Adrenal gland (tissue), 12 donors: ENCODE data around the gene LTO1. TPM values are rescaled to one million over a fixed set of nuclear protein-coding genes. Genes with fewer than 3 reads are reported as not detected.
A peak's percentile ranks its signal among the peaks of the same experiment; 100 is the strongest.

ENCODE experiments used
- DNase-seq, 7 donors: peaks; one replicate each; pipeline ENCODE4 v3.0.0-alpha.2; 2019 to 2020
- H3K27ac ChIP-seq, 5 donors: fragments of 200-600 bp; sonication (generic) in 4 of 5; 1 replicate in 3 of 5; 2 replicates in 2 of 5; pipeline versions ENCODE4 v1.5.1 to v1.8.0; 2016 to 2020; ENCODE audit warnings: mild to moderate bottlenecking in 1 of 5
- H3K27me3 ChIP-seq: fragments of 200-600 bp; 2 replicates; pipeline ENCODE4 v1.8.0; 2021
- H3K36me3 ChIP-seq, 2 donors: fragments of 200-600 bp; replicated peaks in 1 of 2; 1 replicate in 1 of 2; 2 replicates in 1 of 2; pipeline versions ENCODE4 v1.5.1 to v1.8.0; 2018 to 2022
- H3K4me1 ChIP-seq, 2 donors: fragments of 200-600 bp; replicated peaks in 1 of 2; 1 replicate in 1 of 2; 2 replicates in 1 of 2; pipeline versions ENCODE4 v1.5.1 to v1.8.0; 2018 to 2021
- H3K4me3 ChIP-seq, 4 donors: fragments of 200-600 bp; sonication (generic) in 3 of 4; one replicate each; pipeline ENCODE4 v1.5.1; 2016 to 2018
- H3K9me3 ChIP-seq, 3 donors: fragments of 200-600 bp; sonication (generic) in 1 of 3; replicated peaks in 1 of 3; 1 replicate in 2 of 3; 2 replicates in 1 of 3; pipeline versions ENCODE4 v1.5.1 to v1.8.0; 2016 to 2021
- CTCF ChIP-seq, 6 experiments: fragments of 450-650 bp in 4 of 6; fragments of 200-600 bp in 2 of 6; sonication (generic) in 1 of 6; IDR thresholded peaks; 1 replicate in 5 of 6; 2 replicates in 1 of 6; pipeline versions ENCODE4 v1.5.1 to v1.8.0; 2016 to 2021; ENCODE audit warnings: antibody characterized with exemption in 6 of 6, mild to moderate bottlenecking in 2 of 6, moderate library complexity in 1 of 6
- POLR2A ChIP-seq, 2 donors: fragments of 450-650 bp; IDR thresholded peaks; one replicate each; pipeline ENCODE4 v1.6.1; 2017; ENCODE audit warnings: antibody characterized with exemption in 2 of 2, mild to moderate bottlenecking in 2 of 2, moderate library complexity in 1 of 2
- WGBS, 4 donors: extraction: QIAGEN DNeasy Blood & Tissue Kit in 2 of 4; methylation state at CpG; one replicate each; pipeline versions ENCODE4 v1.1.5 to v1.1.7; 2013 to 2017; 5-methylcytosine and 5-hydroxymethylcytosine counted together
- intact Hi-C, 2 donors: fragments of 100-400 bp; cut with DNase I; formaldehyde crosslinking; loops; one replicate each; pipeline versions ENCODE4 v1.14.1 to v1.15.0; 2022 to 2023
- polyA plus RNA-seq, 3 donors: library from polyadenylated mRNA; stranded (reverse); fragments of 200-250 nt in 2 of 3; fragments of 350-450 nt in 1 of 3; fragmentation: Illumina TruSeq in 1 of 3; extraction: RNeasy Lipid Tissue Mini Kit (QIAGEN cat#74804) in 1 of 3; gene quantifications; one replicate each; pipeline ENCODE4 v1.2.3, GENCODE V29; 2013 to 2014
- total RNA-seq, 9 donors: library from RNA; depleted of rRNA in 4 of 9; stranded (reverse); fragments of >200 nt in 4 of 9; fragments of 120-200 nt in 1 of 9; fragmentation: NEBNext Ultra II Directional in 1 of 9; extraction: Animal tissue kit (Norgen Biotek cat#: 25700) in 1 of 9; gene quantifications; one replicate each; pipeline versions ENCODE4 v1.1.0 to v1.2.4, GENCODE V29; 2013 to 2023
- donor health status: healthy with polysubstance abuse.
- donor health status: Bipolar disorder and iron deficiency.
- donor health status: DM: yes; HTN: yes; CAD: no.
- donor health status: DM: no; HTN: no; CAD: no.
- donor health status: DM: no; HTN: no; CAD: no.
- donor health status: DM: yes; HTN: yes; CAD: no.

LTO1 gene
- total and polyA plus RNA-seq, 12 donors: 10.9 to 52.5 (median 23.6) TPM

DNA sequence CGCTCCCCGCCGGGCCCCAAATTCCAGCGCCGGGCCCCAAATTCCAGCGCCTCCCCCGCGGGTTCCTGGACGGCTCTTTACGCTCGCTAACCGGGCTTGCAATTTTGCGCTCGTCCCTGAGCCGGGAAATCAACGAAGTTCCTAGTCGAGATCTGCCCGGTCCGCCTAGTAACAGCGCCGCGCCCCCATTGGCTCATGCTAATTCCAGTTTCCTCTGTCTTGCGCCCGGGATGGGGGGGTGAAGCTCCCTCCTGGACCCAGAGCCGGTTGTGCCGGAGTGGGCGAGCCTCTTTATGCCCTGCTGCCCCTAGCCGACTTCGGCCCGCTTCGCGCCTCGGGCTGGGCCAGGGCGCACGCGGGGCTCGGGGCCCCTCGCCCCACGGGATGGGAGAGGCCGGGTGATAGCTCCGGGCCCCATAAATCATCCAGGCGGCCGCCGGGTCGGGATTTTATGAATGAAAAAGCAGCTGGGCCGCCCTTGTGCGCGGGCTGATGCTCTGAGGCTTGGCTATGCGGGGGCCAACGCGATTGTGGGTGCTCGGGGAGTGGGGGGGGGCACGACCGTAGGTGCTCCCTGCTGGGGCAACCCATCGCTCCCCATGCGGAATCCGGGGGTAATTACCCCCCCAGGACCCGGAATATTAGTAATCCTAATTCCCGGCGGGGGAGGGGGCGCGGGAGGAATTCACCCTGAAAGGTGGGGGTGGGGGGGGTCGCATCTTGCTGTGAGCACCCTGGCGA is 36.0 kb downstream of the LTO1 start:
- intact Hi-C loops: loop anchor here (5.0 to 10.0 kb wide), 2 partner anchors 174 to 192 kb away; no protein-coding TSS in a partner anchor
- Histone ChIP-seq H3K27ac (peak overlapping the region; percentile 39 to 88 (median 75)), H3K36me3 (peaks cover 0 to 4% of the 10 kb centered on the region in 2 donors), H3K9me3 (no peaks in the 10 kb centered on the region), H3K4me3 (peak overlapping the region in 3 of 4 donors; percentile 2 to 72 (median 28)), H3K4me1 (peaks cover 44 to 78% of the 10 kb centered on the region in 2 donors), H3K27me3 (peaks cover 2% of the 10 kb centered on the region)
- TF ChIP-seq CTCF (IDR thresholded peaks at IDR 0.05) (no peak), POLR2A (IDR thresholded peaks at IDR 0.05) (peak in 1 of 2 donors; percentile 70)
- 1 to 5% (median 1%) methylated on average over 32 to 64 of the region's 64 CpGs for WGBS, 4 donors
- peak; percentile 91 to 98 (median 96) for DNase-seq

DNA sequence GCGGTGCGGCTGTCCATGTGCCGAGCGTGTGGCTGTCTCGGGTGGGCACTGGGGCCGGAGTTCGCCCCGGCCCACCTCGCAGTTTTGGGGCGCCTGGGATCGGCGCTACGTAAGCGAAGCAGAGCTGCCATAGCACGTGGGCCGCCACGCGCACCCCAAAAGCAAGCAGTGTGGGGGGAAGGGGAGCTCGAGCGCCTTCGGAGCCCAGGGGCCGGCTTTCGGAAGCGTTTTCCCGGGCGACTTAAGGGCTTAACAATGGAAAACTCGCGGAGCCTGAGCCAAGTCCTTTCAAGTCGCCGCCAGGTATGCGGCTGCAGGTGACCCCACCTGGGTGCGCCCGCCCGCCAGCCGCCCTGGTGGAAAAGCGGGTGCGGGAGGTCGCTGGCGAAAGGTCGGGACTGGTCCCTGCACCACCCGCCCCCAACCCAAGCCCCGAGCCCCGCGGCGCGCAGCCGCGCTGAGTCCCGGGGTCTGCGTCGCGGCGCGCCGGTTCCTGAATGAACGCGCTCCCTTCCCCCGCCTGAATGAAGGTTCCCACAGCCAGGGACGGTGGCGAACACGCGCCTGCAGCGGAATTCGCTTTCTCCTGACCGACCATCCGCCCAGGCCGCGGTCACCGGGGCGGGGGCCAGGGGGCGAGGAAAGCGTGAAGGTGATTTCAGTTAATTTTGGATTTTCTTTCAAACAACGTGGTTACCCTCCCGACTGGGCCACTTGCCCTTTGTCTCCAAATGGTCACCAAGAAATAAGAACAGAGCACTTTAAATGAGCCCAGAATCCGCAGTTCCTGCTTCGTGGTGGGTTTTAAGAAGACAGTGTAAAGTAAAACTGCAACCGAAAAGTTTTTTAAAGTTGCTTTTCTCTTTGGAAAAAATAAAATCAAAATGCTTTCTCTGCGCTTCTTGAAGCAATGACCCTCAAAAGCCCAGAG is 36.9 kb downstream of the LTO1 start:
- peaks cover 2% of the 10 kb centered on the region for H3K27me3 ChIP-seq
- H3K36me3 ChIP-seq: no peaks in the 10 kb centered on the region
- H3K9me3 ChIP-seq: no peaks in the 10 kb centered on the region
- peak overlapping the region; percentile 30 to 88 (median 75) for H3K27ac ChIP-seq
- TF ChIP-seq CTCF (IDR thresholded peaks at IDR 0.05) (no peak), POLR2A (IDR thresholded peaks at IDR 0.05) (peak in 1 of 2 donors; percentile 4)
- intact Hi-C loops: loop anchor here (5.0 to 10.0 kb wide), 2 partner anchors 173 to 191 kb away; no protein-coding TSS in a partner anchor
- WGBS, 4 donors: 1 to 4% (median 2%) methylated on average over 18 to 78 of the region's 78 CpGs
- peak overlapping the region in 2 of 4 donors; percentile 2 to 72 for H3K4me3 ChIP-seq
- peaks cover 37 to 69% of the 10 kb centered on the region in 2 donors for H3K4me1 ChIP-seq
- DNase-seq: peak; percentile 41 to 69 (median 61)

GRCh38 chr11:69637198-69637940 is 37.8 kb downstream of the LTO1 start:
- peak overlapping the region in 1 of 4 donors; percentile 72 for H3K4me3 ChIP-seq
- H3K9me3 ChIP-seq: no peaks in the 10 kb centered on the region
- TF ChIP-seq CTCF (IDR thresholded peaks at IDR 0.05): no peak
- TF ChIP-seq POLR2A (IDR thresholded peaks at IDR 0.05): no peak
- H3K27me3 ChIP-seq: peaks cover 2% of the 10 kb centered on the region
- H3K27ac ChIP-seq: peak overlapping the region in 3 of 5 donors; percentile 58 to 88 (median 75)
- no peaks in the 10 kb centered on the region for H3K36me3 ChIP-seq
- WGBS, 4 donors: 13 to 37% (median 21%) methylated on average over 18 to 67 of the region's 67 CpGs
- H3K4me1 ChIP-seq: peaks cover 37 to 64% of the 10 kb centered on the region in 2 donors
- DNase-seq: no peak
- intact Hi-C loops: loop anchor here (5.0 to 10.0 kb wide), 2 partner anchors 173 to 190 kb away; no protein-coding TSS in a partner anchor
